AG08396 (cell line): Measurements from ENCODE around the gene PGAM5.

ENCODE experiments used
- DNase-seq: peaks from one replicate; pipeline ENCODE4 v3.0.0; 2012; ENCODE audit warnings: low spot score, mixed read lengths

PGAM5 gene

DNA sequence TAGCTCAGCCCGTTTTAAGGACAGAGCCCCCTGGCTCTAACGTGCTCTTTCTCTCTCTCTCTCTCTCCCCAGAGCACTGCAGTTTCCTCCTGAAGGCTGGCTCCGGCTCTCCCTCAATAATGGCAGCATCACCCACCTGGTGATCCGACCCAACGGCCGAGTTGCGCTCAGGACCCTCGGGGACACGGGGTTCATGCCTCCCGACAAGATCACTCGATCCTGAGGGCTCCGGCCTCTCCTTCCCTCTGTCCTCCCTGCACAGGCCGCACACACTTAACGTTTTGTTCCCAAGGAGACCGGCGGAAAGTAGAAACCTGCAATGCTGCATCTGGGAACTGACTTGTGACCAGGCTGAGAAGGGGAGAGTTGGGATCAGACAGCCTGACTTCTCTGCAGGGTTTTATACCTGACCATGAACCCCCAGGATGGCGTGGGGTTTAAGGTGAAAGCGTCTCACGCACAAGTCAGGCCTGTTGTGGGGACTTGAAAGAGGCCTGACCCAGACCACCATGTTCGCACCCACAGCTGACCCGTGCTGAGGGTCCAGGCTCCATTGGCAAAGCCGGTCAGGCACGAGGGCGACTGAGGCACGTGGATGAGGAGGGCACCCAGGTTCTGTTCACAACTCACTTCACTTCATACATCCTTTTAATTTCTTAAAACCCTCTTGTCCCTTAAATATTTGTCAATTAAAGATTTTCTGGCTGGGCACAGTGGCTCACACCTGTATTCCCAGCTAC is 10.1 kb downstream of the PGAM5 start:
- no peak for DNase-seq

DNA sequence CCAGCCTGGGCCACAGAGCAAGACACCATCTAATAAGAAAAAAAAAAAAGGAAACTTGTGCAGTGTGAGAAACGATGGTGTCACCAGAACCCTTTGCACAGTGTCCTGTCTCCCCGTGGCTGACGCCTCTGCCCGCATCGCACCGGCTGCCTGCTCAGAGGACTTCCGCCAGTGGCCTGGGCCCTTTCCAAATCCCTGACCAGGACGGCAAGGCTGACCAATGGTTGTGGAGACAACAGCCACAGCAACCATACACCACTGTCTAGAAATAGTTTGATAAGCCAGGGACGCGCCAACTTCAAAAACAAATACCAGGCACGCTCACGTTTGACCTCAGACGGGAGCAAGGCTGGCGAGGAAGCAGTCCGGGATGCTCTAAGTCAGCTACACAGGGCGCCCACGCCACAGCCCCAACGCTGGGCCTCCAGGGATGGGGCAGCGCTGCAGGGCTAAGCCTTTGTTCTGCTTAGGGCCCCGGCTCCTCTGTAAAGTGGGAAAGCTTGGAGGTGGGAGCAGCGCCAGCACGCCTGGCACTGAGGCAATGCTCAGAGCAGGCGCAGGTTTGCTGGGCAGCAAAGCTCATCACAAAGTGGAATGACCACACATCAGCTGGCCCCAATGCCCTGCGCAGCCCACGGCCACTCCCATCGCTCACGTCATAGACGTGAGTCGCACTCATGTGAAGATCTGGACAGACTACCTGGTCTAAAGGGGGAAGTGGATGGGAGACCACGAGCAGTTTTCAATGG is 12.5 kb downstream of the PGAM5 start:
- no peak for DNase-seq

DNA sequence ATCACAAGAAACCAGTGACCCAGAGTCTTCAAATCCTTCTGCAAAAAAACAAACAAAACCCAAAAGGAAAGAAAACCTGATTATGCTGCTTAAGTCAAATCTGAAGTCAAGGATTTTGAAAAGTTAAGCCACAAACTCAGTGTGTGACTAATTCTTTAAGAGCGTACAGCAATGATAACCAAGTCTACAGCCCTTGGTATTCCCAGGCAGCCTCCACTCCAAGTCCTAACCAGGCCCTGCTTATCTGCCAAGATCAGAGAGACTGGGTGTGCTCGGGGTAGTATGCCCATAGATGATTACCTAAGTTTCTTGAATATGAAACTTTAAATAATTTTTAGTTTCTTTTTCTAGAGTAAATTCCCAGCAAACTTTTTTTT is 13.1 kb downstream of the PGAM5 start:
- DNase-seq: no peak

DNA sequence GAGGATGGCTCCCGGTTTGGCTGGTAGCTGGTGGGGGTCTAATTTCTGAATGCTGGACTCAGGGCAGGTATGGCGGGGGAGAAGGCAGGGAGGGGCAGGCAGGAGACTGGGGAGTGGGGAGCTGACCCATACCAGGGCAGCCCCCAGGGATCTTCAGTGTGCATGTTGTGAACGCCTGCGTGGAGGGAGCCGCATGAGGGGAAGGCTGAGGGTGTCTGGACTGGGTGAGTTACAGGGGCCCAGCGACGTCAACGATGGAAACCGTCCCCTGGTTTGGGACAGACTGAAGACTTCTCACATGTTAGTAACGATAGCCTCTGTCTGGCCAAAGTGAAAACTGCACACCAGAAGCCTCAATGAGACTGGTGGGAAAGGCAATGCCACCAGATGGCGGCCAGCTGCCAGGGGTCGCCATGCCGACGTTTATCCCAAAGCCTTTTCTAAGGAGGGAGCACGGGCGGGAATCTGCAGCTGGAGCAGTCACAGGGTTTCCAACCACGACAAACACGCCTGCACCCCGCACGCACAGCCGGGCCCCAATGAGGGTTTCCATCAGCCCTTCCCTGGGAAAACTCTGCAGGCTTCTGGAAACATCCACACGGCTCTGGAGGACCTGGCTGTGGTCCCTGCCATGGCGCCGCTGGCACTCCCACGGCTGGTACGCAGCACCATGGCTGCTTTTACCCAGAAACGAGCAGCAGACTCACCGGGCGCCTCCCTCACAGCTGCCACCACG is 14.0 kb downstream of the PGAM5 start:
- no peak for DNase-seq

DNA sequence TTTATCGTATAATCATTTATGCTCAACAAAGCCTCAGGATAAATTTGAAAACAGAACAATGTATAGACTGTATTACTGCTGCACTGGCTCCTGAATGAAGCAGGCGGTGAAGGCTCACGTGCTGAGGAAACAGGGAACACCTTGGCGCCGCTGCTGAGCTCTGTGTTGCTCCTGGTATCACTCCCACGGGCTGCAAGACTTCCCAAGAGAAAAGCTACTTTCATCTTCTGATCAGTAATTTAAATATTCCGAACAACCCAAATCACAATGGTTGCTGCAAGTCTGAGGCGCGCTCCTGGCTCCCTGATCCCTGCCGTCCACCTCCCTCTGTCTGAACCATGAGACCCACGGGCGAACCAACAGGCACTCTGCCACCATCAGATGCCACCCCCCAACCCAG is 15.7 kb downstream of the PGAM5 start:
- no peak for DNase-seq

DNA sequence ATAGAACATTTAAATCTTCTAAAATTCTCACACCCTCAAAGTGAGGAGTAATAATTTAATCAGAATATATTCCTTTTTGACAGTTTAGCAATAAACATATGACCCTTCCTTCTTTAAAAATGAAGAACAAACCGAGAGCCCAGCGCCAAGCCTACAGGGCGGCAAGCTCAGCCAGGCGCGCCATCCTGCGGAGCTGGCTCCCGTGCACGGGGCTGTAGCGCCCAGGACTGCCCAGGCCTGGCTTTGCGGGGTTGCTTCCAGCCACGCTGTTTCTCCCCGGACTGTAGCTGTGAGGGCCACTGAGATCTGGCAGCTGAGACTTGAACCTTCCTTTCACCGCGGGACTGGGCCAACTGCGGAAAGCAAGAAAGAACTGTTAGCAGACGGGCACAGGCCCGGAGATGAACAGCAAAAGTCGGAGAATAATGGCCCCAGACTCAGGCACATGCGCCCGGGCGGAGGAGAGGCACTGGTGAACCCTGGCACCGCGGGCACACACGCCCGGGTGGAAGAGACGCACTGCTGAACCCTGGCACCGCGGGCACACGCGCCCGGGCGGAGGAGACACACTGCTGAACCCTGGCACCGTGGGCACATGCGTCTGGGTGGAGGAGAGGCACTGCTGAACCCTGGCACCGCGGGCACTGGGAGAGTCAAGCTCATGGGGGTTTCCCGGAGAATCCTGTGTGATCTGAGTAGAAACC is 16.6 kb downstream of the PGAM5 start:
- DNase-seq: no peak

DNA sequence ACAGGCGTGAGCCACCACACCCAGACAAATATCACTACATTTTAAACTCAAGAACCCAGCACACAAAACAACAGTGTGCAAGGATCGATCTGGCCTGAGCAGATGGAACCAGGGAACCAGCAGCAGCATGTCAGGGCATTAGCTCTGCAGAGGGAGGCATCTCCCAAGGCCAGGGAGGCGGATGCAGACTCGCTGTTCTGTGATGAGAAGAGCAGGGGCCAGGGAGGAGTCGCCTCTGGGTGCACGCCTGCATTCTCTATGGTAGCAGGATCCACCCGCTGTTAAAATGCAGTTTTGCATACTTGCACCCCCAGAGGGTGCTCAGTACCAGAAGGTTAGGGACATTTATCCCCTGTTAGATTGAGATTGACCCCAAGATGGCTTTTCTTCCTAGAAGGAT is 17.9 kb downstream of the PGAM5 start:
- DNase-seq: no peak

DNA sequence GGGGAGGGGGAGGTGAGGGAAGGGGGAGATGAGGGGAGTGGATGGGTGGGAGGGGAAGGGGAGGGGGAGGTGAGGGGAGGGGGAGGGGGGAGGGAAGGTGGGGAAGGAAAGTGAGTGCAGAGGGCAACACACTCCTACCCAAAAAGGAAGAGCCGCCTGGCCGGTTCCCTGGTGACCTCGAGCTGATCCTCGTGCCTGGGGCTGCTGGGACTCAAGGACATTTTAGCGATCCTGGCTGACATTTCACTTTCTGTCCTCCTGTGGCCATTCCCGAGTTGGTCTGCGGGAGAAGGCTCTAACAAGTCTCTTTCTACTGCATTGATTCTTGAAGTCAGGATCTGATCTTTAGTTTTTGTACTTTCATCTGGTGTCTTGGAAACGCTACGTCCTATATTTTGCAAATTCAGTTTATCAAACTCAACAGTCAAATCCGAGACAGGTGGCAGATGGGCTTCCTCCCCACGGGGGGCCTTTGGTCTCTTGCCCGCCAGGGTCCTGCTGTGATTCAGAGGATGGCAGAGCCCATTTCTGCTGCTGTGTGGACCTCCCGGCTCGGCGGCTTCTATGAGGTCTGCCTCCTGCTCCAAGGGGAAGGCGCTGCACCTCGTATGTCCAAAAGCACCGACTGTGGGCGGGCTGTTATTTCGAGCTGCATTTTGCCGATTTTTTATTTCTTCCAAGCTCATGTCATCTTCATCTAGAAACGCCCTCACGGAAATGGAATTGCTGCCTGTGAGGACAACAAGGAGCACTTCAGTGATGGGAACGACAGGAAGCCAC is 19.1 kb downstream of the PGAM5 start:
- DNase-seq: no peak

DNA sequence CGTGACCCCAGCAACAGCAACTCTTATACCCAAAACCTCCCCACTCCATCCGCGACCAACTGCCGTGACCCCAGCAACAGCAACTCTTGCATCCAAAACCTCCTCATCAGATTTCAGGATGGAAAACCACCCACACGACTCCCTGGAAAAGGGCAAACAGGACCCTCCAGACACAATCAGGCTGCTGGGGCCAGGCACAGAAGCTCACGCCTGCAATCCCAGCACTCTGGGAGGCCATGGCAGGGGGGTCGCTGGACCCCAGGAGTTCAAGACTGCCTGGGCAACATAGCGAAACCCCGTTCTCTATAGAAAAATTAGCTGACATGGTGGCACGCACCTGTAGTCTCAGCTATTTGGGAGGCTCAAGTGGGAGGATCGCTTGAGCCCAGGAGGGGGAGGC is 19.7 kb downstream of the PGAM5 start:
- no peak for DNase-seq

DNA sequence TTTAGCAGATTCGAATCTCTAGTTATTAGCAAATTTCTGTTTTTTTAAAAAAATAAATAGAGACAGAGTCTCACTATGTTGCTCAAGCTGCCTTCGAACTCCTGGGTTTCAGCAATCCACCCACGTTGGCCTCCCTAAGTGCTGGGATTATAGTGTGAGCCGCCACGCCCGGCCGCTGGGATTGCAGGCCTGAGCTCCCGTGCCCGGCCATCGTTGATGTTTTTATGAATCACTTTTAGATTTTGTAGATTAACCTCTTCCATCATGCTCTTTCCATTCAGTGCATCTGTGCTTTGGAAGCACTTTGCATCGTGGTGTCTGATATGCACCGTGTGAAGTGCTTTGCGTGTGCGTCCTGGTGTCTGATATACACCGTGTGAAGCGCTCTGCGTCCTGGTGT is 20.9 kb downstream of the PGAM5 start:
- no peak for DNase-seq

DNA sequence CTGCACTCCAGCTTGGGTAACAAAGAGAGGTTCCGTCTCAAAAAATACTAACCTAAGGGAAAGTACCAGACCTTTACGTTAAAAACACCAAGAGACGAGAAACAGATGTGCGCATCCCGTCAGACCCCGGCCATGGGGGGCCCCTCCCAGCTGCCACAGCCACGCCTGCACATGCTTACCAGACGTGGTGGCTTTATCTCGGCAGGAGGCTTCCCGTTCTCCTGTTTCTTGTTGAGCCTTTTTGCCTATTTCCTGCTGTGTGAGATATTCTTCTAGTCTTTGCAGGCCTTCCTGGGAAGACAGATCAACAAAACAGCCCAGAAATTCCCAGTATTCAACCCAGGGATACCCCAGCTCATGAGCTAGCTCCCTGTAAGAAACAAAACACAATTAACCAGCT is 23.6 kb downstream of the PGAM5 start:
- no peak for DNase-seq

DNA sequence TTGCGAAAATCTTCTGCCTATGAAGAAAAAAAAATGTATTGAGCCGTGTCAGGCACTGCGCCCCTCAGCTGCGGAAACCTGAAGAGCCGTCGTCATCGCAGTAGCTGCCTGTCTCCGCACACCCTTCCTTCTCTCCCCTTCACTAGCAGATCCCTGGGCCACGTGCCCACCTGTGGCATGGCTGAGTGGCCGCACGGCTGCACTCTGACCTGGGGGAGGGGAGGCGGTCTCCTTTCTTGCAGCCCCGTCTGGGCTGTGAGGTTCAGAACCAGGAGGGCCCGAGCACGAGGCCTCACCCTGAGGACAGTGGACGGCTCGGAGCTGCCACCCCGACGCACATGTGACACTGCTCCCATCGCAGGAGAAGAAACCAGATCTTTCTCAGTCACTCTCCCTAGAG is 24.9 kb downstream of the PGAM5 start:
- no peak for DNase-seq

DNA sequence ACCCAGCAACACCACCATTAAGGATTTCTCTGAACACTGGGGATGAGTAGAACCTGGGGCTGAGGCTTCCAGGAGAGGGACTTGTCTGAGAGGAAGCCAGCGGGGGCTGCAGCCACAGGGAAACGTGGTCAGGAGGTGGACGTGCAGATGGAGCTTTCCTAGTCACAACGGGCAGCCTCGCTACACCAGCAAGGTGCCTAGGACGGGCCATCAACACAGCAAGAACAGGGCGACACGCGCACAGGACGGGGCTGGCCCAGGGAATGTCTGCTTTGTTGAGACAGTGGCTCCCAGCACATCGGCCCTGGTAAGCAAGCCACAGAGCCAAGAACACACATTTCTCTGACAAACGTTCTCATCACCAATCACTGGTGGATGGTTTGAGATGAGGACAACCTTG is 25.7 kb downstream of the PGAM5 start:
- DNase-seq: no peak

DNA sequence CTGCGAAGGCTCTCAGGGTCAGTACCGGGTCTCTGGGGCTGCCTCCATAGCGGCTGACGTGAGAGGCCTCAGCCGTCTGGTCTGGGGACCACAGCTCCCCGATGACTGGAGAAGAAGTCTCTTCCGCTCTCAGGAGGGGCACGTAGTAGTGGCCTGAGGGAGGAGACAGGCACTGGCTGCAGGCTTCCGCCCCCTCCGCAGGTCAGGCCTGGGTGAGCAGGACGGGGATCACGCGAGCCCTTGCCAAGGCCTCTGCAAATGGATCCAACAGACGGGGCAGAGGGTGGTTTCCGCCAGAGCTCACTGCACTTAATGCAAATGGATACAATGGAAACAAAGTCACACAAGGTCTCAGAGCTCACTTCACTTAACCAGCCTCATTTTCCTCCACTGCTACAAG is 26.3 kb downstream of the PGAM5 start:
- DNase-seq: no peak

DNA sequence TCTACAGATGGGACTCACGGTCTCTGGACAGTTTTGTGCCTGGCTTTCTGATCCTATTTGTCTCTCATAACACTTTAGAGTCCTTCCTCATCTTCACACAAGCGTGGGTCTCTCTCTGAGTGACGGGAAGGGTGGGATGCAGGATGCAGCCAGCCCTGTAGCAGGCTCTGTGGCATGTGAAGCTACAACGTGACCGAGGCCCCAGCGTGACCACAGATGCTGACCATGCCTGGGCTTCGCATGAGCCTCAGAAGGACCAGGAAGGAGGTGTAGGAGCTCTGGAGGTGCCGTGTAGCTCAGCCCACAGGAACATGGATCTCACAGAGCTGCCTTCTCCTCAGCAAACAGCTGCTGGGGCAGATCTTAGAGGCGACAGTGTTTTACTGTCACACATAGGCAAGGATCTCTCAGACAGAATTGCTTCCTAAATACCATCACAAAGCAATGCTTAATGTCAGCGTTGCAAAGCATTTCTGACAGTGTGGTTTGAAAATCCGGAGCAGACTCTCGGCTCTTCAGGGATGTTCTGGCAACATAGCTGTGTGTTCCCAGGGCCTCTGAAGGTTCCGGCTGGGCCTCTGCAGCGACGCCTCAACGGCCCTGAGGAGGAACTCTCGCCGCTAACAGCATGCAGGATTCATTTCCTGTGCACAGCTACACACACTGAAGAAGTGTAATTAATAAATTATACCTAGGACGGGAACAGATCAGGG is 29.1 kb downstream of the PGAM5 start:
- DNase-seq: no peak

DNA sequence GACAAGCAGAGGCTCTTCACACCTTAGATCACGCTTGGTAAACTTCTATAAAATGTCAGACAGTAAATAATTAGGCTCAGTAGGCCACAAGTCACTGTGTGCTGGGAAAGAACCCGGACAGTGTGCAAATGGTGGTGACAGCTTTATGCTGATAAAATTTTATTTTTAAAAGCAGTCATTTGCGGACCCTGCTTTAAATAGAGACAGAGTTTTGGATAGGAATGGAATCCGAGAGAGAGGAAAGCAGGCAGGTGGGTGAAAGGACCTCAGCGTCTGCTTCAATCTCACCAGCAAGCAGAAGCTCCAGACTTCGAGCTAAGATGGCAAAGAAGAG is 29.6 kb downstream of the PGAM5 start:
- no peak for DNase-seq

DNA sequence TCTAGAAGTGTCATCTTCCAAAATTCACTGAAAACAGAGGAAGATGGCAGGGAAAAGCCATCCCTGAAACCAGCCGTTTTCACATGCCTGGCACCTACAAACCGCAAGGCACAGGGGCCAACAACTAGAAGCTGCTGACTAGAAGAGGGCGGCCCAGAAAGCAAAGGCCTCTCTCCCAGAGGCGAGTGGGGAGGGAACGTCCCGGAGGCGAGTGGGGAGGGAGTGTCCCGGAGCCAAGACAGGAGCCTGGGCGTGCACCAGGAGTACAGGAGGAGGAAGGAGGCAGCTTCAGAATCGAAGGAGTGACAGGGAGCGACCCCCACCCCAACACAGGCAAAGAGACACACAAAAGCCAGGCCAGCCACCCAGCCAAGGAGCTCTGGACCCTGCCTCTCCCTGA is 30.0 kb downstream of the PGAM5 start:
- DNase-seq: no peak

DNA sequence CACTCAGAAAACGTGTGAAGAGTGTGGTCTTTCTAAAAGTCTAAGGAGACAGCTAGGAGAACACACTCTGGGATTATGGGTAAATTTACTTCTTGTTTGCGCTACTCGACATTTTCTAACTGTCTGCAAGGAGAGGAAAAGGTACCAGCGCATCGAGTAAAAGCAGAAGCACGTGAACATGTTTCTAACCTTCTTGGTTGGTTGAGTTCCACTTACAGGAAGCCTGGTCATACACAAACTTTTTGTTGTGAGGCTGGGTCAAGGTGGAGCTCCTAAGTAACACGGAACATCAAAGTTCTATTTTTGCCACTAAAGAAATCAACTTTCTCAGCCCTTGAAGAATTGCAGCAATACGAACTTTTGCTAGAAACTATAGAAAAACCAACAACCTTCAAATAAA is 31.0 kb downstream of the PGAM5 start:
- no peak for DNase-seq

DNA sequence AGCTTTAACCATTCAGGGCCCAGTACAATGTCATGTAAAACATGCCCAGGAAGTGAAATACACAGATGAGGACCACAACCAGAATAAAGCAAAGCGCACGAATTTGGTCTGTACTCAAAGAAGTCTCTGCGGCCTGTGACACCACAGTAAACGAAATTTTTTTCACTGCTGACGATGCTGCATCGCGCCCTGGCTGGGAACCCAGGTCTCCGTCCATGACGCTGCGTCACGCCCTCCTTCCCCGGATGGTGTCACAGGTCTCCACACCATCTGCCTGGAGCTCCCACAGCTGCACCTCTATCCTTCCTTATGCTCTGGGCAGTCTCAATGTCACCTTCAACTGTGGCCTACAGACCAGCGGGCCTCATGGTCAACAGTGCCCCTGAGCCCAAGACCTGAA is 33.2 kb downstream of the PGAM5 start:
- no peak for DNase-seq

DNA sequence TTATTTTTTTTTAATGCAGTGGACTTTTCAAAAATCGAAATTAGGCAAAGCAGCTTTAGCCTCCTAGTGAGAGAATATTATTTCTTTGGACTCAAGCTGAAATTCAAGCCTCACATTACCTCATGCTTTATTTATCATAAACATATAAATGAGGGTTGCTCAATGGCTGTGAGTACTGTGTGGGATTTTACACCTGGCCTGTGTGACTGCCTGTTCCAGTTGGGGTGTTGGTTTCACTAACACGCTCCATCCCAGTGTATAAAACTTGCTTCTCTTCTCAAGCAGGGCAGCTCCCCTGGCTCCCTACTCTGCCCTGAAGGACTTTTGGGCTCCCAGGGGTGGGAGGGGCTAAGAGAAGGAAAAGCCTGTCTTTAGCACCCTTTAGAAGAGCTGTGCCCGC is 36.0 kb downstream of the PGAM5 start:
- no peak for DNase-seq

DNA sequence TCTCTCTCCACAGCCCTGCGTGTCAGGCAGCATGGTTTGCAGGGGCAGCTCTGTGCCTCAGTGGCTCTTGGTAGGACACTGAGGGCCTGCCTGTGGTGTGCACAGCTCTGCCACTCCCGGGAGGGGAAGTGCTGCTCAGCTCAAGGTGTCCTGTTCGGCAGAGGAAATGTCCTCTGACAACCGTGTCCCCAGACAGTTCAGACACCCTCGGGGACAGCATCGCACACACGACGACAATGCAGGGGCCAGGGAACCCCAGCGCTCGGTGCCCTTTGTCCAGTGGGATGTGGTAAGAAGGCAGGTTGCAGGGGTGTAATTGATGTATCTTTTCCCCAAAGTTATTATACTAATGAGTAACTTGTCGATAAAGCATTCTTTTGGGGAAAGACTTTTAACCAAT is 36.8 kb downstream of the PGAM5 start:
- no peak for DNase-seq
